ENCODE results near the gene DNAH9.

- TF ChIP-seq CTCF (IDR thresholded peaks at IDR 0.05) (no peak), POLR2A (IDR thresholded peaks at IDR 0.05) (no peak)
Measured at GRCh38 chr17:11625878-11626277, 27.6 kb downstream of the DNAH9 start.
